Measurements from ENCODE around the gene STK32C.
A peak's percentile ranks its signal among the peaks of the same experiment; 100 is the strongest.

The STK32C gene

DNA sequence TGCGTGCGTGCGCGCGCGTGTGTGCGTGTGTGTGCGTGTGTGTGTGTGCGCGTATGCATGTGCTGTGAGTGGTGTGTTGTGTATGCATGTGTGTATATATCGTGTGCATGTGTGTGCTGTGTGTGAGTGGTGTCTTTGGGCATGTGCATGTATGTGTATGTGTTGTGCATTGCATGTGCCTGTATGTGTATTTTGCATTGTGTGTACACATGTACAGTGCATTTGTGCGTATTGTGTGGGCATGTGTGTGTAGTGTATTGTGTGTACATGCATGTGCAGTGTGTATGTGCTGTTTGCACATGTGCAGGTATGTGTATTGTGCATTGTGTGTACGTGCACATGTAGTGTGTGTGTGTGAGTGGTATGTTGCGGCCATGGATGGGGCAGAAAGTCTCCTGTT lies 127.0 kb downstream of the STK32C start:
- no peak overlapping the region for H3K27ac Mint-ChIP-seq
- peaks cover 45% of the 10 kb centered on the region for H3K27me3 Mint-ChIP-seq (ENCODE audit: low read depth)
- DNase-seq (ENCODE audit: low spot score), result no peak
- H3K4me1 Mint-ChIP-seq (ENCODE audit: low read depth), result no peaks in the 10 kb centered on the region
- H3K4me3 Mint-ChIP-seq, result no peak overlapping the region
- H3K36me3 Mint-ChIP-seq (ENCODE audit: low read depth), result no peaks in the 10 kb centered on the region
- H3K9me3 Mint-ChIP-seq, result no peaks in the 10 kb centered on the region

GRCh38 chr10:132179551-132180392 lies 128.0 kb downstream of the STK32C start:
- H3K27ac Mint-ChIP-seq, result no peak overlapping the region
- H3K4me1 Mint-ChIP-seq (ENCODE audit: low read depth), result no peaks in the 10 kb centered on the region
- H3K4me3 Mint-ChIP-seq, result no peak overlapping the region
- no peak for DNase-seq (ENCODE audit: low spot score)
- peaks cover 46% of the 10 kb centered on the region for H3K27me3 Mint-ChIP-seq (ENCODE audit: low read depth)
- no peaks in the 10 kb centered on the region for H3K36me3 Mint-ChIP-seq (ENCODE audit: low read depth)
- peaks cover 1% of the 10 kb centered on the region for H3K9me3 Mint-ChIP-seq

DNA sequence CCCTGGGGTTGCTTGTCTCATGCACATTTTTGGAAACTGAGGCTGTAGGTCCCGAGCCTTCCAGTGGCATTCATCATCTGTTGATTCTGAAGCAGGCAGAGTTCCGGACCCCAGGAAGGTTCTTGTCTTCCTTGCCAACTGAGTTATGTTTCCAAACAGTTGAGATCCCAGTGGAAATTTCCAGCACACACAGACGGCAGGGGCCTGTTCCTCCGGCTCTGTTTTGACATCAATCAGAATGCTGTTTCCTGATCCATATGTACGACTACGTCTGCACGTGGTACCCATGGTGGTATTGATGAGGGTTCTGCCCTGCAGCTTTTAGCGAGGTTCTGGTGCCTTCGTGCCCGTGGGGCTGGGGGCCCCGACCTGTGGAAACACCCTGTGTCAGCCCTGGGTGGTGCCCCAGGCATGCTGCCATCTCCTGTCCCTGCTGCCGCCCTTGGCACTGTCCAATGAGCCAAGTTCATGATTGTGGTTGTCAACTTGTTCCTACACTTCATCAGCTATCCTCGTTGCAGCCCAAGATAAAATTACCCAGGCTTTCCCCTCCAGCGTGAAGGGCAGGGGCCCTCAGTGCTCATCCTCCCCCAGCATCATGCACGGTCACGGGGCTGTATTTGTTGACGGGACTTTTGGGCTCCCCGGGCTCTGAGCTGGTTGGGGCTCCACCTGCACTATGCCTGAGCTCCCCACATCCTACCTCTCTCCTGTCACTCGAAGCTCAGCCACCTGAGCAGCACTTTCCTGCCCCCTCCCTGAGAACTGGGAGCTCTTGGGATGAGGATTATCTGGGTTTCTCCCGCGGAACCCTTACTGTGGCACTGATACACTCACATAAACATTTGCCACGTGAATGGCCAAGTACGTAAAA lies 128.8 kb downstream of the STK32C start:
- Mint-ChIP-seq H3K27me3 (ENCODE audit: low read depth) (peaks cover 41% of the 10 kb centered on the region), H3K4me1 (ENCODE audit: low read depth) (no peaks in the 10 kb centered on the region), H3K9me3 (peaks cover 4% of the 10 kb centered on the region), H3K4me3 (no peak overlapping the region), H3K36me3 (ENCODE audit: low read depth) (no peaks in the 10 kb centered on the region), H3K27ac (no peak overlapping the region)
- DNase-seq (ENCODE audit: low spot score), result no peak

DNA sequence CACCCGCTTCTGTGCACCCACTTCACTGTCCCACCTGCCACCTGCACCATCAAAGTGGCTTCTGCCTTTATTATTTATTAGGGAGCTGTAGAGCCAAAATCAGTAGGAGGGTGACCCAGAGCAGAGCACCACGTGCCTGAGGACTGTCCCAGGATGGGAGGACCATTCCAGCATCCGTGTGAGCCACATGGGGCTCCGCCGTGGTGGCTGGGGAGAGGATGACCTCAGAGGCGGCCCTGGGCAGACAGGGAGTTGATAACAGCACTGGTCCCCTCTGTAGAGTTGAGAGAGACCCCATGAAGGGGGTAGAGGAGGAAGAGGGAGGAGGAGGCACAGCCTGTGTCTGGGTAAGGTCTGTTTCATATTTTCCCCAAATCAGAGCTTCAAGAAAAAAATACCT lies 129.7 kb downstream of the STK32C start:
- no peak for DNase-seq (ENCODE audit: low spot score)
- Mint-ChIP-seq H3K27ac (no peak overlapping the region), H3K9me3 (peaks cover 9% of the 10 kb centered on the region), H3K36me3 (ENCODE audit: low read depth) (no peaks in the 10 kb centered on the region), H3K4me3 (no peak overlapping the region), H3K4me1 (ENCODE audit: low read depth) (peaks cover 2% of the 10 kb centered on the region), H3K27me3 (ENCODE audit: low read depth) (peaks cover 34% of the 10 kb centered on the region)

- peaks cover 29% of the 10 kb centered on the region for H3K27me3 Mint-ChIP-seq (ENCODE audit: low read depth)
- no peak for DNase-seq (ENCODE audit: low spot score)
- no peak overlapping the region for H3K4me3 Mint-ChIP-seq
- H3K4me1 Mint-ChIP-seq (ENCODE audit: low read depth), result peaks cover 3% of the 10 kb centered on the region
- no peaks in the 10 kb centered on the region for H3K36me3 Mint-ChIP-seq (ENCODE audit: low read depth)
- H3K9me3 Mint-ChIP-seq, result peaks cover 9% of the 10 kb centered on the region
- no peak overlapping the region for H3K27ac Mint-ChIP-seq
Observed at GRCh38 chr10:132176623-132177500, 130.9 kb downstream of the STK32C start.

DNA sequence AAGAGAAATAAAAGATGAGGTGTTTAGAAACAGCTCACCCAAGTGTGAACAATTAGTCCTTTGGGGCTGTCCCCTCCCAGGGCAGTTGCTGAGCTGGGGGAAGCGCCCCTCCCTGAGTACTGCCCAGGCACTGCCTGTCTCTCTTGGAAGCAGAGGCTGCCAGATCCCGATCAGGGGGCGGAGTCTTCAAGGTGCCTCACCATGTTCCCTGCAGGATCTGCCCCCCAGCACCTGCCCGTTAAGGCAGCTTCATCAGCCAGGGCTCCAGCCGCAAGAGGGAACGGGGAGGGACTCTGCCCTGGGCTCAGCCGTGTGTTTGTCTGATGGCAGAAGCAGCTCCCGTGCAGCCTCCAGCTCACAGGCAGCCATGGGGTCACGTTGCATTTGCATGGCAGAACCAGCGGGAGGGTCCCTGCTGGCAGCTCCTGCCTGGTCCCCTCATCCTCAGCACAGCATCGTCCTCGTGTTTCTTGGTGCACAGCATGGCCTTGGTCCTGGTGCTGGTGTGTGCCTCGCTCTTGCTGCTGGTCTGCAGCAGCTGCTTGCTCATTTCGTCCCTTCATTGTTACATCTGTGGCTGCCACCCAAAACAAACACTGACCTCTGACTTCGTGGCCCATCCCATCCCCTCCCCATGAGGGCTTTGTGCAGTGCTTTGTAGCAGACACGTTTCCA lies 131.7 kb downstream of the STK32C start:
- H3K36me3 Mint-ChIP-seq (ENCODE audit: low read depth), result no peaks in the 10 kb centered on the region
- no peak for DNase-seq (ENCODE audit: low spot score)
- H3K27ac Mint-ChIP-seq, result no peak overlapping the region
- H3K27me3 Mint-ChIP-seq (ENCODE audit: low read depth), result peaks cover 29% of the 10 kb centered on the region
- H3K4me3 Mint-ChIP-seq, result no peak overlapping the region
- H3K9me3 Mint-ChIP-seq, result peaks cover 9% of the 10 kb centered on the region
- H3K4me1 Mint-ChIP-seq (ENCODE audit: low read depth), result peaks cover 3% of the 10 kb centered on the region

- Mint-ChIP-seq H3K9me3 (peaks cover 9% of the 10 kb centered on the region), H3K27me3 (ENCODE audit: low read depth) (peaks cover 26% of the 10 kb centered on the region), H3K4me1 (ENCODE audit: low read depth) (peaks cover 3% of the 10 kb centered on the region), H3K4me3 (no peak overlapping the region), H3K27ac (no peak overlapping the region), H3K36me3 (ENCODE audit: low read depth) (no peaks in the 10 kb centered on the region)
- no peak for DNase-seq (ENCODE audit: low spot score)
Observed at GRCh38 chr10:132175408-132175807, 132.3 kb downstream of the STK32C start.

DNA sequence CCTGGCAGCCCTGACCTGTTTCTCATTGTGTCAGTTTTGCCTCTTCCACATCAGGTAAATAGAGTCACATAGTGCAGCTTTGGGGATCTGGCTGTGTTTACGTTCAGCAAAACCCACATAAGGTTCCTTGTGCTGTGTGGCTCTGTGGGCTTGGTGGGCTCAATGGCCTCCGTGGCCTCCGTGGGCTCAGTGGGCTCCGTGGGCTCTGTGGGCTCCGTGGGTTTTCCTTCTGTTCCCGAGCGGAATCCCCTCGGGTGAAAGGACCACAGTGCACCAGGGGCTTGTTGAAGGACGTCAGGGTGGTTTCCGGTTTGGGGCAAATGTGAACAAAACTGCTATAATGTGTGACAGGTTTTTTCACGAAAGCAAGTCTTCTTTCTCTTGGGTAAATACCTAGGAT lies 133.5 kb downstream of the STK32C start:
- no peaks in the 10 kb centered on the region for H3K36me3 Mint-ChIP-seq (ENCODE audit: low read depth)
- H3K27ac Mint-ChIP-seq, result no peak overlapping the region
- peaks cover 9% of the 10 kb centered on the region for H3K9me3 Mint-ChIP-seq
- H3K4me1 Mint-ChIP-seq (ENCODE audit: low read depth), result peaks cover 3% of the 10 kb centered on the region
- no peak for DNase-seq (ENCODE audit: low spot score)
- peaks cover 26% of the 10 kb centered on the region for H3K27me3 Mint-ChIP-seq (ENCODE audit: low read depth)
- H3K4me3 Mint-ChIP-seq, result no peak overlapping the region

GRCh38 chr10:132173185-132173584 lies 134.6 kb downstream of the STK32C start:
- H3K27me3 Mint-ChIP-seq (ENCODE audit: low read depth), result peaks cover 26% of the 10 kb centered on the region

DNA sequence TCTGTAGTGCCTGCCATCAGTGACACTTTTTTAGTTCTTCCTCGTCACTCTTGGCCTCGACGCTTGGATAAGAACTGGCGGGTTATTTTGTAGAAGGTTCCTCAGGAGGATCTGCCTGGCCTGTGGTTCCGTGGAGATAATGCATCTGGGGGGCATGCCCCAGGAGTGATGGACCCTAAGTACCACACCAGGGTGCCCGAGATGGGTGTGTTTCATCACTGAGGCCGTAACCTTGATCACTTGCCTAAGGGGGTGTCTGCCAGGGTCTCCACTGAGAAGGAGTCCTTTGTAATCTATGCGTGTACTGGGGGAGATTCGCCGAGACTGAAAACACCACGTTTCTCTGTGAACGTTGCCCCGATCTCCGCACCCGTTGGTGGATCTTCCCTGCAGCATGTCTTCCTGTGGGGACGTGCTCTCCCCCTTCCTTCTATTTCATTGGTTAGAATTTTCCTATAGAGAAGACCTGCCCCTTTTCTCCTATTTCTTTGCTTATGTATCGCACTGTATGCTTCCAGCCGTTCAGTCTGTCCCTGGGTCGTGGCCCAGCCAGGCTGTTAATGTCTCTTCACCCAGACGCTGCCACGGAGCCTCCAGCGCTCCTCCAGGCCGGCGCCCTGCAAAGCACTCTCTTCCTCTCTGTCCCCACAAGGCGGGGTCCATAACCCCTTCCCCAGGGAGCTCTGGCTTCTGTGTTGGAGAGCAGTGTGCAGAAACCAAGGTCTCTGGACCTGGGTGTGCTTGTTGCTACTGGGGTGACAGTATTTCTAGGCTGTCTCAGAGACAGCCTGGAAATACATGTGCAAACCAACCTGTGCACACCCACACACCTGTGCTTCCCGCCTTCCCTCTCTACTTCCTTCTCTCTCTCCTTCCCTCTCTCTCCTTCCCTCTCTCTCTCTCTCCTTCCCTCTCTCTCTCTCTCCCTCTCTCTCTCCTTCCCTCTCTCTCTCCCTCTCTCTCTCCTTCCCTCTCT lies 135.4 kb downstream of the STK32C start:
- Mint-ChIP-seq H3K36me3 (ENCODE audit: low read depth) (no peaks in the 10 kb centered on the region), H3K9me3 (peaks cover 9% of the 10 kb centered on the region), H3K27ac (no peak overlapping the region), H3K4me3 (no peak overlapping the region), H3K4me1 (ENCODE audit: low read depth) (peaks cover 3% of the 10 kb centered on the region), H3K27me3 (ENCODE audit: low read depth) (peaks cover 23% of the 10 kb centered on the region)
- DNase-seq (ENCODE audit: low spot score), result no peak

More at GRCh38 chr10:132173185-132173584, 134.6 kb downstream of the STK32C start:
- Mint-ChIP-seq H3K4me3 (no peak overlapping the region), H3K27ac (peak overlapping the region; percentile 47), H3K4me1 (ENCODE audit: low read depth) (peaks cover 3% of the 10 kb centered on the region), H3K36me3 (ENCODE audit: low read depth) (no peaks in the 10 kb centered on the region), H3K9me3 (peaks cover 9% of the 10 kb centered on the region)
- DNase-seq (ENCODE audit: low spot score), result no peak

- no peak for DNase-seq (ENCODE audit: low spot score)
- H3K27ac Mint-ChIP-seq, result no peak overlapping the region
- H3K9me3 Mint-ChIP-seq, result peaks cover 9% of the 10 kb centered on the region
- H3K36me3 Mint-ChIP-seq (ENCODE audit: low read depth), result no peaks in the 10 kb centered on the region
- H3K4me1 Mint-ChIP-seq (ENCODE audit: low read depth), result peaks cover 11% of the 10 kb centered on the region
- H3K27me3 Mint-ChIP-seq (ENCODE audit: low read depth), result peaks cover 10% of the 10 kb centered on the region
- no peak overlapping the region for H3K4me3 Mint-ChIP-seq
Observed at GRCh38 chr10:132170561-132171361, 137.0 kb downstream of the STK32C start.

All from T-helper 2 cell treated with Interferon-gamma antibody and Interleukin-4, amounts not matched to agents 5 μg/mL and 100 μg/mL, for 36 hours (primary cell).